PC-9 (cell line): ENCODE data around the gene VPS35. TPM values are rescaled to one million over a fixed set of nuclear protein-coding genes. Genes with fewer than 3 reads are reported as not detected.

Experiments used
- Bru-seq: library from RNA; stranded (reverse); fragments of 400-500 nt; gene quantifications from one replicate; lab custom pipeline; 2021; lab: Mats Ljungman, UMichigan
- BruChase-seq, 2 experiments: library from RNA; stranded (reverse); fragments of 400-500 nt; gene quantifications; one replicate each; lab custom pipeline; 2021; lab: Mats Ljungman, UMichigan
- BruUV-seq: library from RNA; stranded (reverse); fragments of 400-500 nt; replicated peaks from 2 replicates; lab custom pipeline; 2021; lab: Mats Ljungman, UMichigan
- CTCF ChIA-PET: fragments of 300-600 bp; sonication (Branson Sonifier 250); formaldehyde crosslinking; loops from one replicate; lab custom pipeline; 2022; ENCODE audit warnings: antibody characterized with exemption; lab: Charles Lee
- POLR2A ChIA-PET: fragments of 300-600 bp; sonication (Branson Sonifier 250); formaldehyde crosslinking; loops from one replicate; lab custom pipeline; 2022; ENCODE audit warnings: antibody characterized with exemption; ENCODE audit not compliant: unreplicated experiment; lab: Charles Lee
- DNase-seq, 2 experiments: peaks; one replicate each; pipeline versions ENCODE4 v3.0.0 to v3.0.0-alpha.2; 2015 to 2022; ENCODE audit warnings: mixed read lengths in 1 of 2
- H2AFZ ChIP-seq: fragments of 200-600 bp; sonication (generic); 2 replicates; pipeline ENCODE4 v1.8.1; 2017; ENCODE audit warnings: antibody characterized with exemption
- H3F3A ChIP-seq: fragments of 200-600 bp; sonication (generic); 2 replicates; pipeline ENCODE4 v1.8.1; 2017; ENCODE audit warnings: antibody characterized with exemption, mild to moderate bottlenecking, low read depth; ENCODE audit not compliant: insufficient read depth
- H3K27ac ChIP-seq: fragments of 200-600 bp; sonication (generic); 2 replicates; pipeline ENCODE4 v1.6.1; 2016; ENCODE audit warnings: mixed run types
- H3K27me3 ChIP-seq: fragments of 200-600 bp; sonication (generic); 2 replicates; pipeline ENCODE4 v1.6.1; 2016; ENCODE audit warnings: low read depth, mixed run types; ENCODE audit not compliant: insufficient read depth
- H3K36me3 ChIP-seq: fragments of 200-600 bp; sonication (generic); 2 replicates; pipeline ENCODE4 v1.6.1; 2016; ENCODE audit warnings: low read depth, mixed run types
- H3K4me1 ChIP-seq: fragments of 200-600 bp; sonication (generic); replicated peaks from 2 replicates; pipeline ENCODE4 v1.6.1; 2016; ENCODE audit warnings: mixed run types; ENCODE audit not compliant: insufficient read depth
- H3K4me2 ChIP-seq: fragments of 200-600 bp; sonication (generic); 2 replicates; pipeline ENCODE4 v1.6.1; 2017; ENCODE audit warnings: mixed run types
- H3K4me3 ChIP-seq: fragments of 200-600 bp; sonication (generic); 2 replicates; pipeline ENCODE4 v1.6.1; 2016; ENCODE audit warnings: mixed run types
- H3K79me2 ChIP-seq: fragments of 200-600 bp; sonication (generic); 2 replicates; pipeline ENCODE4 v1.6.1; 2017; ENCODE audit warnings: low read depth, mixed run types
- H3K9me2 ChIP-seq: fragments of 200-600 bp; sonication (generic); 2 replicates; pipeline ENCODE4 v1.8.1; 2017; ENCODE audit warnings: mild to moderate bottlenecking; ENCODE audit not compliant: insufficient read depth
- H3K9me3 ChIP-seq: fragments of 200-600 bp; sonication (generic); 2 replicates; pipeline ENCODE4 v1.8.1; 2016; ENCODE audit warnings: low read depth; ENCODE audit not compliant: insufficient read depth
- H4K20me1 ChIP-seq: fragments of 200-600 bp; sonication (generic); 2 replicates; pipeline ENCODE4 v1.8.1; 2017; ENCODE audit not compliant: insufficient read depth
- EZH2 ChIP-seq: fragments of 200-600 bp; sonication (generic); IDR thresholded peaks from 2 replicates; pipeline ENCODE4 v1.8.0; 2017; ENCODE audit warnings: antibody characterized with exemption, low read depth
- intact Hi-C: fragments of 100-400 bp; cut with micrococcal nuclease; formaldehyde crosslinking; loops from one replicate; pipeline ENCODE4 v1.10.0; 2022; ENCODE audit not compliant: unreplicated experiment
- long read RNA-seq: library from polyadenylated mRNA; stranded (forward); transcript quantifications from one replicate; pipeline ENCODE4 v2.0.0, GENCODE V29; 2022
- total RNA-seq: library from RNA; stranded (reverse); gene quantifications from 2 replicates; pipeline ENCODE4 v1.2.3, GENCODE V29; 2021
- TF ChIP-seq, protein P1 (sequence below): fragments of 200-600 bp; sonication (generic); conservative IDR thresholded peaks from 2 replicates; pipeline ENCODE4 v1.6.1; 2017; ENCODE audit warnings: mixed run types, antibody characterized with exemption, mild to moderate bottlenecking, moderate library complexity

The VPS35 gene
- total RNA-seq (94.9 and 98.4 TPM in 2 replicates), Bru-seq, nascent RNA (percentile 87 among the genes with signal in this experiment), BruChase-seq, experiment 1, labeled RNA remaining after a 2-hour chase (percentile 87 among the genes with signal in this experiment), BruChase-seq, experiment 2, labeled RNA remaining after a 6-hour chase (percentile 94 among the genes with signal in this experiment)
- long read RNA-seq, full-length matches to known transcripts: 200 of 255 reads
- long read RNA-seq, partial matches to known transcripts: 20 of 255 reads
- long read RNA-seq, other reads (novel, unspliced or antisense): 35 of 255 reads

DNA sequence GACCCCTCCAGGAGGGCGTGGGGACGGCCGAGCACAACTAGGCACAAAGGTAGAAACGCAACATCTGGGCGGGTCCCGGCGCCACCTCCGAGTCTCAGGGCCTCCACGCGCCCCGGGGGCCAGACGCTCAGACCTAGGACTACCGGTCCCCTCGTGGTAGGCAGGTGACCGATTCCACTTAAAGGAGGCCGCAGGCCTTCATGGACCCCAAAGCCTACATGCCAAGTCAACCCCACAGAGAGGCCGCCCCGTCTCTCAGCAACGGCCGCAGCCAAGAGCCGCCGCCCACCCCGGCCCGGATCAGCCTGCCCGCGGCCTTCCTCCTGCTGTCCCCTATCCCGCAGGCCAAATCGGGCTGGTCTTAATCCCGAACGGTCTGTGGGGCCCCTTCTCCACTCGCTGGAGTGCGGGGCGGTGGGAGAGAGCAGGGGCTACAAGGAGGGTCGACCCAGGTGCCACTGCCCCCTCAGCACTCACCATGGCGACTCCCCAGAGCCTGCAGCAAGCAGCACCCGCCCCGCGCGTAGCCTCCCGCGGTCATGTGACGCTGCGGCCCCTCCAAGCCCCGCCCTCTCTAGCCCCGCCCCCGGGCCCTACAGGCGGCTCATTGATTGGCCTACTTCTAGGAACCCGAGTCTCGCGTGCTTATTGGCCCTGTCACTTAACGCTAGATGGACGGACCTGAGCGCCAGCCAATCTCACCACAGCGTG lies at the start of gene VPS35:
VPS35 (minus strand) TSS at position 525 of the 711 bp plus-strand sequence; CDS start at position 480, 45 bp downstream.
- POLR2A ChIA-PET: no interaction called here
- CTCF ChIA-PET: interaction anchor here (0.6 kb wide), 1 partner anchor 11 kb away, joined by 8 read pairs; no protein-coding TSS in a partner anchor
- H3F3A ChIP-seq: peaks cover 18% of the 10 kb centered on the region; the same call in 1 of the 2 replicates
- DNase-seq: peak; percentile 96 to 98
- H3K4me1 ChIP-seq: peaks cover 34% of the 10 kb centered on the region
- peak within 1 kb of the TSS; percentile 95 for H3K4me2 ChIP-seq
- intact Hi-C loops: loop anchor here (1.0 to 5.0 kb wide), 4 partner anchors 68 to 196 kb away; partner anchors contain the start of genes C16orf87 and GPT2
- H2AFZ ChIP-seq: peak within 1 kb of the TSS; percentile 95
- TF ChIP-seq, protein P1, sequence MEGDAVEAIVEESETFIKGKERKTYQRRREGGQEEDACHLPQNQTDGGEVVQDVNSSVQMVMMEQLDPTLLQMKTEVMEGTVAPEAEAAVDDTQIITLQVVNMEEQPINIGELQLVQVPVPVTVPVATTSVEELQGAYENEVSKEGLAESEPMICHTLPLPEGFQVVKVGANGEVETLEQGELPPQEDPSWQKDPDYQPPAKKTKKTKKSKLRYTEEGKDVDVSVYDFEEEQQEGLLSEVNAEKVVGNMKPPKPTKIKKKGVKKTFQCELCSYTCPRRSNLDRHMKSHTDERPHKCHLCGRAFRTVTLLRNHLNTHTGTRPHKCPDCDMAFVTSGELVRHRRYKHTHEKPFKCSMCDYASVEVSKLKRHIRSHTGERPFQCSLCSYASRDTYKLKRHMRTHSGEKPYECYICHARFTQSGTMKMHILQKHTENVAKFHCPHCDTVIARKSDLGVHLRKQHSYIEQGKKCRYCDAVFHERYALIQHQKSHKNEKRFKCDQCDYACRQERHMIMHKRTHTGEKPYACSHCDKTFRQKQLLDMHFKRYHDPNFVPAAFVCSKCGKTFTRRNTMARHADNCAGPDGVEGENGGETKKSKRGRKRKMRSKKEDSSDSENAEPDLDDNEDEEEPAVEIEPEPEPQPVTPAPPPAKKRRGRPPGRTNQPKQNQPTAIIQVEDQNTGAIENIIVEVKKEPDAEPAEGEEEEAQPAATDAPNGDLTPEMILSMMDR: peak; percentile 28
- TF ChIP-seq EZH2: no peak
- BruUV-seq: no TSS peak
- peaks cover 81% of the 10 kb centered on the region for H3K79me2 ChIP-seq
- H3K4me3 ChIP-seq: peak within 1 kb of the TSS; percentile 73
- H4K20me1 ChIP-seq: peaks cover 47% of the 10 kb centered on the region
- no peaks in the 10 kb centered on the region for H3K27me3 ChIP-seq
- peak within 1 kb of the TSS; percentile 74 for H3K27ac ChIP-seq
- no peaks in the 10 kb centered on the region for H3K9me3 ChIP-seq
- peaks cover 6% of the 10 kb centered on the region; the same call in 1 of the 2 replicates for H3K36me3 ChIP-seq
- 0 out of 2 replicates have a peak, but pooled peaks cover 3% of the 10 kb centered on the region for H3K9me2 ChIP-seq

DNA sequence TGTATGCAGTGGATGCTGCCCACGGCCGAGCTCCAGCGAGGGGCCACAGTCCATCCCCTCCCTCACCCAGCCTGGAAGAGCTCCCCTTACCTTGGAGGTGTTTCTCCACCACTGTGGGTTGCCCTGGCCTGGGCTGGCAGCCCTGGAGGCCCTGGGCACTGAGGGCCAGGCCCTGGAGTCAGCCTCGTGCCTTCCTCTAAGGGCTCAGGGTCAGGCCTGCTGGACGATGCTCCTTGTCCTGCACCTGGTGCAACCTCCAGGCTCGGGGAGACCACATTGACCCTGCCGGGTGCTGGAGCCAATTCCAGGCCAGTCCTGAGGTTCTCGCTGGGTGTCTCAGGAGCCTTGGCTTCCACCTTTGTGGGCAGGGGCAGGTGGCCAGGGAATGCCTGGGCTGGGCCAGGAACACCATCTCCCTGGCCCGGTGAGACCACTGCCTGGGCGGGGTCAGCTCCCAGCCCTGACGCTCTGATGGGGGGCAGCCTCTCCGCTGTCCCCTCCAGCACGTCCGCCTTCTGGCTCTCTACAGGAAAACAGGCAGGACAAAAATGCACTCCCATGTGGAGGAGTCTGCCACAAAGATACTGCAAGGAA lies 48.7 kb upstream of the VPS35 start:
- H3K9me3 ChIP-seq: no peaks in the 10 kb centered on the region
- no peak for DNase-seq
- ChIA-PET CTCF (interaction anchor here (0.6 kb wide), 1 partner anchor 70 kb away, joined by 8 read pairs; no protein-coding TSS in a partner anchor), POLR2A (no interaction called here)
- no peak overlapping the region for H2AFZ ChIP-seq
- no peaks in the 10 kb centered on the region for H3K4me1 ChIP-seq
- H3K4me2 ChIP-seq: no peak overlapping the region
- no peaks in the 10 kb centered on the region for H3F3A ChIP-seq
- intact Hi-C loops: no loop called here
- H3K4me3 ChIP-seq: no peak overlapping the region
- H3K9me2 ChIP-seq: no peaks in the 10 kb centered on the region
- no peak overlapping the region for H3K27ac ChIP-seq
- H3K36me3 ChIP-seq: no peaks in the 10 kb centered on the region
- H3K79me2 ChIP-seq: no peaks in the 10 kb centered on the region
- TF ChIP-seq, protein P1: no peak
- no peak for TF ChIP-seq EZH2
- no peaks in the 10 kb centered on the region for H4K20me1 ChIP-seq
- no TSS peak for BruUV-seq
- peaks cover 9% of the 10 kb centered on the region; the same call in 1 of the 2 replicates for H3K27me3 ChIP-seq

DNA sequence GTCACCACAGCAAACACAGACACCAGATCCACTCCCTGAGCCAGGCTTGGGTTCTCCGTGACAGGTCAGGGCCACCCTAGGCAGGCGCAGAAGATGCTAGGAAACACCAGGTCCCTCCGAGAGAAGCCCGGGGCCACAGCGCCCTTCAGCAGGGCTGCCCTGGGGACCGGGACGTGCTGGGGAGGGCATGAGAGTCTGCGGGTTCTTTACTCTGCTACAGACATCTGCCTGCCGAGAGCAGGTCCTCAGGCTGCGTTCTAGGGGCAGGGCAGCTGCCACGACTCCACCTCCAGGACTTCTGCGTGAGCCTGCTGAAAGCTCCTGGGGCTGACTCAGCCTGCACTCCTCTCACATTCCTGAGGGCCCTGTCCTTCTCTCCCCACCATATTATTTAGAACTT lies 47.7 kb upstream of the VPS35 start:
- CTCF ChIA-PET: no interaction called here

More for the DNA sequence above, 47.7 kb upstream of the VPS35 start:
- Histone ChIP-seq H3K27me3 (peaks cover 9% of the 10 kb centered on the region; the same call in 1 of the 2 replicates), H4K20me1 (no peaks in the 10 kb centered on the region), H3K9me2 (no peaks in the 10 kb centered on the region), H3K27ac (no peak overlapping the region), H3K79me2 (no peaks in the 10 kb centered on the region), H3K36me3 (no peaks in the 10 kb centered on the region), H3K4me1 (no peaks in the 10 kb centered on the region), H3K4me3 (no peak overlapping the region), H2AFZ (no peak overlapping the region), H3K9me3 (no peaks in the 10 kb centered on the region), H3F3A (no peaks in the 10 kb centered on the region), H3K4me2 (no peak overlapping the region)
- POLR2A ChIA-PET: no interaction called here
- intact Hi-C loops: no loop called here
- TF ChIP-seq, protein P1: no peak
- no TSS peak for BruUV-seq
- no peak for DNase-seq
